ENCODE results near the gene RALGAPB. TPM values are rescaled to one million over a fixed set of nuclear protein-coding genes. Genes with fewer than 3 reads are reported as not detected.
"Not testable (repeated sequence)": the region's sequence is repeated elsewhere in the genome, so short reads cannot be mapped to it uniquely, and the experiment has no call there.

RALGAPB gene
- polyA plus RNA-seq (ENCODE audit: insufficient read length in 3 of 3) = 10 to 100 TPM; 31.3 to 47.0 (median 43.4) TPM
- long read RNA-seq, donor 1, full-length matches to known transcripts = 1 of 1 reads
- long read RNA-seq, donor 1, partial matches to known transcripts = 0 of 1 reads
- long read RNA-seq, donor 1, other reads (novel, unspliced or antisense) = 0 of 1 reads
- long read RNA-seq, donor 2 = 0 reads
- long read RNA-seq, donor 3 = 0 reads
- long read RNA-seq, donor 4 = 0 reads
- long read RNA-seq, donor 5 = 0 reads
- long read RNA-seq, donor 6 = 0 reads
- long read RNA-seq, donor 7, full-length matches to known transcripts = 1 of 1 reads
- long read RNA-seq, donor 7, partial matches to known transcripts = 0 of 1 reads
- long read RNA-seq, donor 7, other reads (novel, unspliced or antisense) = 0 of 1 reads
- long read RNA-seq, donor 8 = 0 reads
- long read RNA-seq, donor 9 = 0 reads
- long read RNA-seq, donor 10, full-length matches to known transcripts = 1 of 30 reads
- long read RNA-seq, donor 10, partial matches to known transcripts = 29 of 30 reads
- long read RNA-seq, donor 10, other reads (novel, unspliced or antisense) = 0 of 30 reads
- long read RNA-seq, donor 11 = 0 reads
- long read RNA-seq, donor 12, full-length matches to known transcripts = 2 of 2 reads
- long read RNA-seq, donor 12, partial matches to known transcripts = 0 of 2 reads
- long read RNA-seq, donor 12, other reads (novel, unspliced or antisense) = 0 of 2 reads
- long read RNA-seq, donor 13 = 0 reads
- long read RNA-seq, donor 14, partial matches to known transcripts = 6 of 6 reads
- long read RNA-seq, donor 14, other reads (novel, unspliced or antisense) = 0 of 6 reads
- long read RNA-seq, donor 15, full-length matches to known transcripts = 1 of 1 reads
- long read RNA-seq, donor 15, partial matches to known transcripts = 0 of 1 reads
- long read RNA-seq, donor 15, other reads (novel, unspliced or antisense) = 0 of 1 reads
- long read RNA-seq, donor 16, full-length matches to known transcripts = 1 of 23 reads
- long read RNA-seq, donor 16, partial matches to known transcripts = 22 of 23 reads
- long read RNA-seq, donor 16, other reads (novel, unspliced or antisense) = 0 of 23 reads

GRCh38 chr20:38472513-38473366 is at the start of gene RALGAPB:
Gene RALGAPB, plus strand, starts transcription at chr20:38472843. Its CDS starts 15,590 bp downstream, at chr20:38488433.
- DNase-seq = peak; percentile 99

DNA sequence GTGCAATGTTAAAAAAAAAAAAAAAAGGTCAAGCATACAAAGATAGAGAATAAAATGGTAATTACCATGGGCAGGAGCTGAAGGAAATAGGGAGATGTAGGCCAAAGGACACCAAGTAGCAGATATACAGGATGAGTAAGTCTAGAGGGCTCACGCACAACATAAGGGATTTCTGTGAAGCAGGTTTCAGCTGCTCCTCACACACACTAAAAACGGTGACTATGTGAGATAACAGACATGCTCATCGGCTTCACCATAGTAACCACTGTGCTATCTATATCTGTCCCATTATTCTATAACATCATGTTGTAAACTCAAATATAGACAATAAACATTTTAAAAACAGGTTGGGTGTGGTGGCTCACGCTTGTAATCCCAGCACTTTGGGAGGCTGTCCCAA is 49.1 kb upstream of the RALGAPB start:
- no peak for DNase-seq

GRCh38 chr20:38424401-38424800 is 48.2 kb upstream of the RALGAPB start:
- DNase-seq = no peak

DNA sequence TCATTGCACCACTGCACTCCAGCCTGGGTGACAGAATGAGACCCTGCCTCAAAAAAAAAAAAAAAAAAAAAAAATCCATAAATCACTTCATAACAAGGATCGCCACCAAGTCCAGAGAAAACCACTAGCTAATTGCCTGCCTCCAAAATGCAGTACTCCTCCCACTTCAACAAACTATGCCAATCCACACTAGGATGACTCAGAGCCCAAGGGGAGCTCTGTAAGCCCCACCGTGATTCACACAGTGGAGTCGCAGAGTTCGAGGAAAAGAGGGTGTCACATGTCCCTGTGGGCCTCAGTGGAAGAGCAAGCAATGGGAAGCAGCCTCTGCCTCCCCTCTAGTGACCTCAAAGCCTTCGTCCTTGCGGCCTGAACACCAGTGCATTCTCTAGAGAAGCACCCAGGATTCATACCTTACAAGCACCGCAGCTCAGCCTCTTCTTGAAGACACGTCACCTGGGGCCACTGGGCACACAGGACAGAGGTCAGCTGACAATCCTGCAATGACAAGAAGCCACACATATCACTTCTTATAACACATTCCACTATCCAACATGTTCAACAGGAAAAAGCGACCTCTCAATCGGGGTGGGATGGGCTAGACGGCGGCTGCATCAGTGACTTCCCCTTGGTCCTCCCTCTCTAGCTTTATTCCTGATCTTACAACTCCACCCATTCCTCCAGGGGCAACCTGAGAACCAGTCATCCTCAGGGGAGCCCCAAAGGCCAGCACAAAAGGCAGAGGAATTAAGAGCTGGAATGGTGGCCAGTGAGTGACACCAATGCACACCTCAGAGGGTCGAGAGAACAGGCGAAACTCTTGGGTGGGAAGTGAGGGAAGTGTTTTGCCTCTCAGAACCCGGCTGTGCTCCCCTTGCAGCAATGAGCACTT is 46.4 kb upstream of the RALGAPB start:
- DNase-seq = no peak

- no peak for DNase-seq
Measured at GRCh38 chr20:38427655-38428023, 45.0 kb upstream of the RALGAPB start.

GRCh38 chr20:38428800-38429199 is 43.8 kb upstream of the RALGAPB start:
- DNase-seq = no peak

DNA sequence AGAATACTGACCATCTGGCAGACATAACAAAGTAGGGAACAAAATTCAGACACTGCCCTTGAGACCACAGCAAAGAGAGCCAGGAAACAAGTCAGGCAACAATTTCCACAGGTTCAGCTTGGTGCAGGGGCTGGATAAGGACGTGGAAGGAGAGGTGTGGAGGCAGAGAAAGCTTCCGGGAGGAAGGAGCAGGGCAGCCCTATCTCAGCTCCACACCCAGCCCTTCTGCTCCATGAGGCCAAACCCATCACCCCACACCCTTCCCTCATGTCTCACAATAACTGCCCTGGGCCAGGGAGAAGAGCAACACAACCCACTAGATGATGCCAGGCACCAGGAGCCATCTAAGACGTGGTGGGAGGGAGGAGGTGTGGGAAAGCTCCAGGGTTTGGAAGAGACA is 43.3 kb upstream of the RALGAPB start:
- no peak for DNase-seq

GRCh38 chr20:38430679-38431325 is 41.8 kb upstream of the RALGAPB start:
- no peak for DNase-seq

DNA sequence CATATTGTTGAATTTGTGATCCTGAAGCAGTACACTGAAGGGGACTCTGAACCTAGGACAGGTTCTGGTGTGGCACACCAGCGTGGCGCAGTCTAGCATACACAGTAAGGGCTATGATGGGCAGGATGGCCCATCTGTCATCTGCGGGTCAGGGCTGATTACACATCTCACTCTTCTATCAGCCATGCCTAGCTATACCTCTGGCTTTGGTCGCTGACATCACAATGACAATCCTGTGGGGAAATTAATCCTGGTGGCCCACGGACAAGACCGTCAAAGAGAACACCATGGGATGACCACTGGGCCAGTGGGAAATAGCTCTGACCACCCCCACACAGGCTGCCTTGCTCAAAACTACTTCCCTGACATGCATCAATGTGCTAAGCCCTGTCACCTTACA is 40.4 kb upstream of the RALGAPB start:
- no peak for DNase-seq

DNA sequence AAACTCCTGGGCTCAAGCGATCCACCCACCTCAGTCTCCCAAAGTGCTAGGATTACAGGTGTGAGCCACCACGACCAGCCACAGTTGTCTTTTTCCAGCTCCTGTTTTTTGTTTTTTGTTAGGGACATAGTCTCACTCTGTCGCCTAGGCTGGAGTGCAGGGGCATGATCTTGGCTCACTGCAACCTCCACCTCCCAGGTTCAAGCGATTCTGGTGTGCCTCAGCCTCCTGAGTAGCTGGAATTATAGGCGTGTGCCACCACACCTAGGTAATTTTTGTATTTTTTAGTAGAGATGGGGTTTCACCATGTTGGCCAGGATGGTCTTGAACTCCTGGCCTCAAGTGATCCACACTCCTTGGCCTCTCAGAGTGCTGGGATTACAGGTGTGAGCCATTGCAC is 39.8 kb upstream of the RALGAPB start:
- DNase-seq = not testable (repeated sequence)

DNA sequence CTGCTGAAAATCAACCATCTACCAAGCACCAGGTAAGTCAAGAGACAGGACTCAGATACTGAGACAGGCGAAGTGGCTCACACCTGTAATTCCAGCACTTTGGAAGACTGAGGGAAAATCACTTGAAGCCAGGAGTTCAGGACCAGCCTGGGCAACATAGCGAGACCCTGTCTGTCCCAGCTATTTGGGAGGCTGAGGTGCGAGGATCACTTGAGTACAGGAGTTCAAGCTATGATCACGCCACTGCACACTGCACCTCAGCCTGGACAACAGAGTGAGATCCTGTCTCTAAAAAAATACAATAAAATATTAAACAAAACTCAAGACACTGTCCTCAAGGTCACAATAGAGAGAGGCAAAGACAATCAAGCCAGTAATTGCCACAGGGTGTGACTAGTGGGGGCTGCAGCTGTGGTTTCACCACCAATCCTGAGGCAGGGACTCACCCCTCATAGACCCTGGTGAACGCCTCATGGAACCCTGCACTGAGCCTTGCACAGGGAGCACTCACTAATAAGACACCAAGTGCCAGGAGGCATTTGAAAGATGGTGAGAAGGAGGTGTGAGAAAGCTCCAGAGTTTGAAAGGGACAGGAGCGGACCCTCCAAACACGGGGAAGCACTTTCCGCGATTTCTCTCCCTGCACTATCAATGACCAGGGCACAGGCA is 39.2 kb upstream of the RALGAPB start:
- DNase-seq = no peak

DNA sequence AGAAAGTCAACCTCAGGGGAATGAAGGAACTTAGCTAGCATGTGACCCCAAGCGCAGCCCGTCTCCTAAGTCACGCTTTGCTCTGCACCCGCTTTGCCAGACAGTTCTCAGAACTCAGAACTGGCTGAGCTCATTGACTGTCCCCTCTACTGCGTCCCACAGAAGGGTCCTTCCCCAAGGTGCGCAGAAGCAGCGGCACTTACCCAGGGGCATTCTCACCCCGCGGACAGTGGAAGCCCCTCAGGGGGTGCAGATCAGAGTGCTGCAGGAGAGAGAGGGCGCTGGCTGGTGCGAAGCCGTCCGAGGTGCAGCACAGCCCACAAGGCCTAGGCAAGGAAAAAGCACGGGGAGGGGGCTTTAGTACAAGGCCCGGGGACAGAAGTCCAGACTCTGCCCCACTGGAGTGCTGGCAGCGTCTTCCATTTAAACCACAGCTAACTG is 38.3 kb upstream of the RALGAPB start:
- DNase-seq = no peak

- DNase-seq = peak; percentile 90
Measured at GRCh38 chr20:38434770-38435554, 37.7 kb upstream of the RALGAPB start, which contains the start of gene SNHG17. Gene SNHG17, minus strand, starts transcription at chr20:38435328.

DNA sequence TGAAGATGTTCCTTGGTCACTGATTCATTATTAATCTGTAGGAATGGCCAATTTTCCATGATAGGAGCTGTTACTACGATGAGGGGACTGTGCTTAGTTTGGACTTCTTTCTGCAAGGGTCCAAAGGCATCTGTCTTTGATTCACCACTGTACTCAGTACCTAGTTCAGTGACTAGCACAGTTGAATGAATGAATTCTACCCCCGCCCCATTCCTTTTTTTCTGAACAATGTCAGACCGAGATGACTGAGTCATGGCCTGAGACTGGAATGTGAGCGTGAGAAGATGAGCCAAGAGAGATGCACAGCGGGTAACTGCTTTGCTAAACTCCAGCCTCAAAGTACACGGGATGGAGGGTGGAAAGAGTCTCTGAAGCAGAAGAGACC is 37.1 kb upstream of the RALGAPB start:
- no peak for DNase-seq

DNA sequence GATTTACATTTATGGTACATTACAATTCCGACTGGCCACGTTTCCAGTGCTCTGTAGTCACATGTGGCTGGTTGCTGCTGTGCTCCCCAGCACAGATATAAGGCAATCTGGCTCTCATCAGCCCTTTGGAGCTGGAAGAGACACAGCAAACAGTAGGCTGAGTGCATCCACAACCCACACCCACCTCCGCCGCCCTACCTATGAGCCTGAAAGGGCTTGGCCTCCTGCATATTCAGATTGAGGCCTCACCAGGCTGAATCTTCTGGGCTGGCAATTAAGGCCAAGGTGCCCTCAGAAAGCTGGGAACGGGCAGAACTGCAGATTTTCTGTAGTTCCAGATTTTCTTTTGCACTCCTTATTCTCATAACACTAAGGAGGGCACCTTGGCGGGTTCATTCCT is 34.8 kb upstream of the RALGAPB start:
- no peak for DNase-seq

DNA sequence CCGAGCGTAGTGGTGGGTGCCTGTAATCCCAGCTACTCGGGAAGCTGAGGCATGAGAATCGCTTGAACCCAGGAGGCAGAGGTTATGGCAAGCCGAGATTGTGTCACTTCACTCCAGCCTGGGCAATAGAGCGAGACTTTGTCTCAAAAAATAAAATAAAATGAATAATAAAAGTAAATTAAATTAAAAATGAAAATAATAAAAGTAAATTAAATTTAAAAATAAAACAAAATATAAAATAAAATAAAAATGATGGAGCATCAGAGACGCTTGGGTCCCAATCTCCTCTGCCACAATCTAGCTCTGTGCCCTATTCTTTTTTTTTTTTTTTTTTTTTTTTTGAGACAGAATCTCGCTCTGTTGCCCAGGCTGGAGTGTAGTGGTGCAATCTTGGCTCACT is 31.5 kb upstream of the RALGAPB start:
- not testable (repeated sequence) for DNase-seq

- no peak for DNase-seq
Measured at GRCh38 chr20:38441916-38442315, 30.7 kb upstream of the RALGAPB start.

GRCh38 chr20:38445381-38445796 is 27.3 kb upstream of the RALGAPB start:
- no peak for DNase-seq
